Stimulated activated CD8-positive, alpha-beta memory T cell treated with anti-CD3 and anti-CD28 coated beads, Interleukin-2, amount 100 ng/mL, for 48 hours (primary cell): Measurements from ENCODE around the gene C16orf46.
A peak's percentile ranks its signal among the peaks of the same experiment; 100 is the strongest.
"Not testable (repeated sequence)": the region's sequence is repeated elsewhere in the genome, so short reads cannot be mapped to it uniquely, and the experiment has no call there.

Experiments used
- DNase-seq, 2 donors: peaks; one replicate each; pipeline ENCODE4 v3.0.0-alpha.2; 2020; ENCODE audit warnings: low read depth in 2 of 2

C16orf46 gene, protein sequence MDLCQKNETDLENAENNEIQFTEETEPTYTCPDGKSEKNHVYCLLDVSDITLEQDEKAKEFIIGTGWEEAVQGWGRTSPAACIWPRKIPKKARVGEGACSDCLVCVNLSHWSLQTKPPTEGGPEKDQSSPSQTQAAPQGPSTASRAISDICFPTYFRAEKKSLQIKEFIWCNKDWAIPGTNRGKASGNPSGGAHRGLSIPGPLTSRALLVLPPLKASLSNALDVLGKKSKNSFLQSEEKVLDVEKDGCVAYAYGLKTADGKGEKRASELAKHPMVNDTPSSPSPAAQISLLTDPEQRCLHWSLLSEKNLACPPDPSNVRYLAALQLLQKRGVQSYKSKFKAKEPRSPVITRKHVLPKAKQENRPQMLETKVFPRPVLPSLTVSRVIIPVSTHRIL

DNA sequence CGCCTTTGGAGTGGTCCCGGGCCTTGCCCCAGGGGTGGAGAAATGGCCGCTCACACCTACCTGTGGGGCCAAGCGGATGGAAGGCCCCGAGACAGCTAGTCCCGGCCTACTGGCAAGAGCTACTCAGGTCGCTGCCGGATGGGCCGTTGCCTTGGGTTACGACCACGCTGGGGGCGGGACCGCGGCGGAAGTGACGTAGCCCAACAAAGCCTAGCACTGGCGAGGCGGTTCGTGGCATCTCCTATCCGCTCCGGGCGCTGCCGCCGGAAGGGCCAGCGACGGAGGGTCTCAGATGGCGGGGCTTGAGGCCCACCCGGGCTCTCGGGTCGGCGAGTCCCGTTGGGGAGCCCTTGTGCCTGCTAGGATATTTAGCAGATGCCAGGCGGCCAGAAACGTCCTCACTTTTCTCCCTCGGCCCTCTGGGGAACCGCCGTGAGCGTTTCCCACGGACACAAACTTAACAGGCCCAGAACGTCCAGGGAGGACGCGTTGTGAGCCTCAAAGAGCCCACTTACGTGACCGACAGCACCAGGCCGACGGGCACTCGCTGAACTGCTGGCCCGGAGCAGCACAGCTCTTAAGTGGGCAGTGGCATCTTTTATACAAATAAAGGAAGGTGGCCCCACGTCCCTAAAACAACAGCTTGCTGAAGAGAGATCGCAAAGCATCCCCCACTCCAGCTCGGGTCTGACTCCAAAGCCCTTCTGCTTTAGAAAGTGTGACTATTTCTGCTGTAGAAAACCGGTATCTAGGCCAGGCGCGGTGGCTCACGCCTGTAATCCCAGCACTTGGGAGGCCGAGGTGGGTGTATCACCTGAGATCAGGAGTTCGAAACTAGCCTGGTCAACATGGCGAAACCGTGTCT lies at the start of gene C16orf46:
Gene C16orf46 (minus strand): TSS at position 163 of the 865 bp plus-strand sequence. CDS start 13,283 bp downstream, outside the sequence.
- peak; percentile 93 to 98 for DNase-seq

- DNase-seq: no peak
These were observed 46.2 kb upstream of the C16orf46 start for GRCh38 chr16:81123092-81123852.

- no peak for DNase-seq
These were observed 44.5 kb upstream of the C16orf46 start for GRCh38 chr16:81121474-81121990.

GRCh38 chr16:81117436-81117835 lies 40.4 kb upstream of the C16orf46 start:
- DNase-seq: no peak

- DNase-seq: no peak
These were observed 39.2 kb upstream of the C16orf46 start for GRCh38 chr16:81116285-81116684.

DNA sequence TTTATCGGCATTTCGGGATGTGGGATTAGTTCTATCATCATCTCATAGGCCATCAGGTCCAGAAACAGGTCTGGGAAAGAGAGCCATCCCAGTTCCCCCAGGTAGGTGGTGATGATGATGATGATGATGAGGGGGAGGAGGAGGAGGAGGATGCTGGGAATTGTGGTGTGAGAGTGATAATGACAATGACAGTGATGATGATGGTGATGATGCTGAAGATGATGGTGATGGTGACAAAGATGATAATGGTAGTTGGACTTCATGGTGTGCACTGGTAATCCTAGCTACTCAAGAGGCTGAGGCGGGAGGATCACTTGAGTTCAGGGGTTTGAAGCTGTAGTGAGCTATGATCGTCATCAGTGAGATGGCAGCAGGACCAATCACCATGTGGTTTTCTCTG lies 35.4 kb upstream of the C16orf46 start:
- no peak for DNase-seq

GRCh38 chr16:81109274-81109673 lies 32.2 kb upstream of the C16orf46 start:
- DNase-seq: not testable (repeated sequence)

DNA sequence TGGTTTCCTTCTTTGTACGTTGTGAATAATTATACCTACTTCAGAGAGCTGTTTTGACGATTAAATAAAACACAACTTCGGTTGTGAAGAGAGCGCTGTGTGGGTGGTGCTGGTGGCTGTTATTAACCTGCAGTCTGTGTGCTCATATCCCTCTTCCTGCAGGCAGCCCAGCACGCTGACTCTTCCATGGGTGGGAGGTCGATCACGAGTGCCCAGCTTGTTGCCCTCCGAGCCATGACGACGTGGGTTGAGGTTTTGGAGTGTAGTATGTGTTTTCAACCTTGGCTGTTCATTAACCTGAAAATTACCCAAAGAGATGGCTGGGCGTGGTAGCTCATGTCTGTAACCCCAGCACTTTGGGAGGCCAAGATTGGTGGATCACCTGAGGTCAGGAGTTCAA lies 30.5 kb upstream of the C16orf46 start:
- DNase-seq: no peak

- DNase-seq: no peak
These were observed 29.9 kb upstream of the C16orf46 start for GRCh38 chr16:81106826-81107503.

GRCh38 chr16:81105946-81106345 lies 28.9 kb upstream of the C16orf46 start:
- DNase-seq: no peak

DNA sequence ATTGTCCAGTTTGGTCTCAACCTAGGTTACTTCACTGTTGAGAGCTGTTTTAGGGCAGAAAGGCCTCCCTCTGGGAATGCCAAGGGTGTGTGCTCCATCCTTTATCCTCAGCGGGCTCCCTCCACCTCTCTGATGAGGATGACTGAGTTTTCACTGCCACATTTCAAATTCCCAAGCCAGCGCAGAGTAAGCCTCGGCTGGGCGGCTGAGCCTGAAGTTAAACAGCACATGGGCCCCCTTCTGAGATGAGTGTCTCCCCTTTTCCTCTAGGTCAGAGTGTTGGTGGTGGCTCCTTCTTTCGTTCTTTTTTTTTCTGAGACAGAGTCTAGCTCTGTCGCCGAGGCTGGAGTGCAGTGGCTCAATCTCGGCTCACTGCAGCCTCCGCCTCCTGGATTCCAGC lies 24.7 kb upstream of the C16orf46 start:
- DNase-seq: no peak

DNA sequence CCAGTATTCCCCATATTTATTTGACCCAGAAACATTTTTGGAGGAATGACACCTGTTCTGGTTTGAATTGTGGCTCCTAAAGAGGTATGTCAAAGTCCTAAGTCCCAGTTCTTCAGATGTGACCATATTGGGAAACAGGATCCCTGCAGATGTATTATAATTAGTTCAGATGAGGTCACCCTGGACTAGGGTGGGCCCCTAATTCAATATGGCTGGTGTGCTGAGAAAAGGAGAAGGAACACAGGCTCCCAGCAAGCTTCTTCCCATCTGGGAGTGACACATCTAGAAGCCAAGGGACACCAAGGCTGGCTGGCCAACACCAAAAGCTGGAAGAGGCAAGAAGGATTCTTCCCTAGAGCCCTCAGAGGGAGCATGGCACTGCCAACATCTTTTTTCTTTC lies 22.9 kb upstream of the C16orf46 start:
- DNase-seq: no peak

GRCh38 chr16:81097230-81097629 lies 20.2 kb upstream of the C16orf46 start:
- no peak for DNase-seq

DNA sequence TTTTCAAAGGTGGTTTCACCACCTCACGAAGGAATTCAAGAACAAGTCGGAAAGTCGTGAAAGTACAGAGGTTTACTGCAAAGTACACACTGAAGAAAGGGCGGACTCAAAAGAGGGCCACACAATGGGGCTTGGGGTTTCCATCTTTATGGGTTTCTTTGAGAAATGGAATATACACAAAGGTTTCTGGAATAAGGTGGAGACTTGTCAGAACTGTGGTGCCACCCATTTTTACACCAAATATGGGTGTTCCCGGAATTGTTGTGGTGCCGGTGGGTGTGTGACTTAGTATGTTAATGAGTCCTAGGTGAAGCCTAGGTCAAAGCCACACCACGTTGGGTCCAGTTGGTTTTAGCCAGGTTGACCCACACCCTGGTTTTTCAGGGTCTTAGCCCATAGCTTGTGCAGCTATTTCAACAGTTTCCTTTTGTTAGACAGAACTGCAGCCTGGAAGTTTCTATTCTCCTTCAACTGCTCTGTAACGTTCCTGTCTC lies 19.7 kb upstream of the C16orf46 start:
- DNase-seq: no peak

DNA sequence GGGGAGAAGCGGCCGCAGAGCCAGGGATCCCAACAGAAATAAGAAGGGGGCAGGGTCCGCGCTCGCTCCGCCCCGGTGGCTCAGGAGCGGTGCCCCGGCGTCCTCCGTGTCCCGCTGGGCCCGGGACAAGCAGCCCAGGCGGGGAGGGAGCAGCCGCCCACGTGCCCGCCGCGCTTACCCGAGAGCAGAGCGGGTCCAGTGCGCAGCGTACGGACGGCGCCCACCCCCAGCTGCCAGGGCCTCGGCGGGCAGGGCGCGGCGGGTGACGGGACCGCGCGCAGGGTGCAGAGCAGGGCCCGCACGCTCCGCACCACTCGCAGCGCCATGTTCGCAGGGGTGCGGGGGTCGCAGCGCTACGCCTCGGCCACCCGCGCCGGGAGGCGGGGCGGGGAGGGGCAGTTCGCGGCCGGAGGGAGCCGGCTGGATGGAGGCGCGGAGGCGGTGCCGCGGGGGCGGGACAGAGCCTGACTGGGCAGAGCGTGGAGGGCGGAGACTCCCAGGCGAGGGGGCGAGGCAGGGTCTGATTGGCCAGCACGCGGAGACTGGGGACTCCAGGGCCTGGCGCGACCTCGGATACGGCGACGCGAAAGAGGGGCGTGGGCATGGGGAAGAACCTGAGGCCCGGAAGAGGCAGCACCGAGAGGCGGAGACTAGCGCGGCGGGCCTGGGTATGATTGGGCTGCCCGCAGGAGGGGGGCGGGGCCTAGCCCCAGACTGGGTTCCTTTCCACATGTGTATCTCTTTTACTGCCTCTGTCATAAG lies 19.1 kb upstream of the C16orf46 start, which contains the start of gene GCSH:
Gene GCSH (minus strand): TSS at position 443 of the 762 bp plus-strand sequence. CDS start 117 bp downstream, at position 326.
- DNase-seq: peak; percentile 97 to 99

GRCh38 chr16:81095653-81095952 lies 18.6 kb upstream of the C16orf46 start:
- DNase-seq: no peak

DNA sequence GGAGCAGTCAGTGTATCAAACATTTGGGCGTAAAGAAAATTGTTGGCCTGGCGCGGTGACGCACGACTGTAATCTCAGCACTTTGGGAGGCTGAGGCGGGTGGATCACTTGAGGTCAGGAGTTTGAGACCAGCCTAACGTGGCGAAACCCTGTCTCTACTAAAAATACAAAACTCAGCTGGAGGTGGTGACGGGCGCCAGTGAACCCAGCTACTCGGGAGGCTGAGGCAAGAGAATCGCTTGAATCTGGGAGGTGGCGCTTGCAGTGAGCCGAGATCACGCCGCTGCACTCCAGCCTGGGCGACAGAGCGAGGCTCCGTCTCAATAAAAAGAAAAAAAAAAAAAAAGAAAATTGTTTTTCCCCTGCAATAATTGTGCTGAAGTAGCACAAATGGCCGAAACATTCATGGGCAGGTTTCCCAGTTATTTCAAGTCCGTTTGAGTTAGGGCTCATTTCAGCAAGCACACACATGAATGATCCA lies 17.8 kb upstream of the C16orf46 start:
- no peak for DNase-seq

DNA sequence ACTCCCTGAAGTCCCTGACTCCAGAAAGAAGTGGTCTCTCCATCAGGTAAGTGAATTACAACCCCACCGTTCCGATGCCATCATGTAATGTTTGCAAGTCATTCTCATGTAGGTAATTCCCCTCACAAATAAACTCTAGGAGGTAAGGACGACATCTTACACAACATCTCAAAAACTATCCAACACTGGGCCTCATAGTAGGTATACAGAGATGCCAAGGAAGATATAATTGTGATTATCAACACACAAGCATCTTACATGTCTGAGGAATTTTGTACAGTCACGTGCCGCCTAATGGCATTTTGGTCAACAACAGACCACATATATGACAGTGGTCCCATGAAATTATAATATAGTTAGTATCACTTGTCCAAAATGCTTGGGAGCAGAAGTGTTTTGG lies 11.8 kb upstream of the C16orf46 start:
- no peak for DNase-seq

GRCh38 chr16:81081014-81081413 lies 4.0 kb upstream of the C16orf46 start:
- no peak for DNase-seq

DNA sequence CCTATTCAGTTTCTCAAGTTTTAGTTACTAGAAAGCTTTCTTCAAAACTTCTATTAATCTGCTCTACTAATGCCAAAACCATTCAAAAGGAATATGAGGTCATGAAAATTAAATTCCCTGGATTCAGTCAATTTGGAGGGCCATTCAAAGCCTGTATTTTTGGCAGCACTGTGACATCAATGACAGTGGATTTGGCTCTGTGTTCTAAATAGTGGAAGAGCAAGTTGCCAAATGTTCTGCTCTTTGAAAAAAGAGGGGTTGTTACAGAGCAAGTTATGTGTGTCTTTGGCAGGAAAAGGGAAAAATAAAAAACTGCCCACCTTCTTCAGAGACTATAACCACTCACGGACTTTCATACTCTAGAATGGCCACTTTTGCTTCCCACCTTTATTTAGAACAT lies 3.2 kb upstream of the C16orf46 start:
- no peak for DNase-seq
